ENCODE data around the gene HIRA.

DNA sequence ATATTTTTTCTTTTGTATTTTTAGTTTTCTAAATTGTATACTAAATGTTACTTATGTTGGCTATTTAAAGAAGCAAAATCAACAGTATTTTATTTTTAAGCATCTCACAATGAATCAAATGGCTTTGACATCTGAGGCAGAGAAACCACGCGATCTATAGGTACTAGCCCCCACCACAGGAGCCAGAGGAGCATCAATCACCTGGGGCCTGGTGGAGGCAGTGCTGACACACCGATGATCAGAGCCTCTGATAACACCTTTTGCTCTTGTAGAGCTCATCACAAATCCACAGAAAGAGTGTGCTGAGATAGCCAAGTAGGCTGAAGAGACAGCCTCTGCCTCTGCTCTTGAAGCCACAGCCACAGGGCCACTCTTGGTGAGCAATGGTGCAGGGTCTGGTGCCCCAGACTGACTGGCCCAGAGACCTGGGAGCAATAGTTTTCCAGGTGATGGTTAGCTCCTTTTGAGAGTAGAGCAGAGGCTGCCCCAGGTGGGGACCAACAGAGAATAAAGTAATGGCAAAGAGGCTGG, 25.2 kb downstream of the HIRA start:
- TF ChIP-seq POLR2A (IDR thresholded peaks at IDR 0.05), result no peak
- TF ChIP-seq, protein P1, sequence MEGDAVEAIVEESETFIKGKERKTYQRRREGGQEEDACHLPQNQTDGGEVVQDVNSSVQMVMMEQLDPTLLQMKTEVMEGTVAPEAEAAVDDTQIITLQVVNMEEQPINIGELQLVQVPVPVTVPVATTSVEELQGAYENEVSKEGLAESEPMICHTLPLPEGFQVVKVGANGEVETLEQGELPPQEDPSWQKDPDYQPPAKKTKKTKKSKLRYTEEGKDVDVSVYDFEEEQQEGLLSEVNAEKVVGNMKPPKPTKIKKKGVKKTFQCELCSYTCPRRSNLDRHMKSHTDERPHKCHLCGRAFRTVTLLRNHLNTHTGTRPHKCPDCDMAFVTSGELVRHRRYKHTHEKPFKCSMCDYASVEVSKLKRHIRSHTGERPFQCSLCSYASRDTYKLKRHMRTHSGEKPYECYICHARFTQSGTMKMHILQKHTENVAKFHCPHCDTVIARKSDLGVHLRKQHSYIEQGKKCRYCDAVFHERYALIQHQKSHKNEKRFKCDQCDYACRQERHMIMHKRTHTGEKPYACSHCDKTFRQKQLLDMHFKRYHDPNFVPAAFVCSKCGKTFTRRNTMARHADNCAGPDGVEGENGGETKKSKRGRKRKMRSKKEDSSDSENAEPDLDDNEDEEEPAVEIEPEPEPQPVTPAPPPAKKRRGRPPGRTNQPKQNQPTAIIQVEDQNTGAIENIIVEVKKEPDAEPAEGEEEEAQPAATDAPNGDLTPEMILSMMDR (IDR thresholded peaks at IDR 0.05), result no peak
